Breast epithelium (tissue), 4 donors: Measurements from ENCODE around the gene CYREN. TPM values are rescaled to one million over a fixed set of nuclear protein-coding genes. Genes with fewer than 3 reads are reported as not detected.

ENCODE experiments used
- DNase-seq, 2 donors: peaks; one replicate each; pipeline ENCODE4 v3.0.0-alpha.2; 2019; ENCODE audit warnings: low spot score in 2 of 2
- H3K27ac ChIP-seq, 2 donors: fragments of 200-600 bp; sonication (generic) in 1 of 2; one replicate each; pipeline ENCODE4 v1.5.1; 2016 to 2019; ENCODE audit warnings: mild to moderate bottlenecking in 1 of 2
- H3K27me3 ChIP-seq, 2 donors: fragments of 200-600 bp; sonication (generic) in 1 of 2; one replicate each; pipeline versions ENCODE4 v1.5.1 to v1.6.0; 2017 to 2019; ENCODE audit warnings: control low read depth in 1 of 2, mild to moderate bottlenecking in 1 of 2
- H3K36me3 ChIP-seq: fragments of 200-600 bp; one replicate; pipeline ENCODE4 v1.5.1; 2019
- H3K4me1 ChIP-seq, 2 donors: fragments of 200-600 bp; sonication (generic); one replicate each; pipeline ENCODE4 v1.5.1; 2016 to 2019; ENCODE audit warnings: control low read depth in 1 of 2
- H3K4me3 ChIP-seq, 3 donors: fragments of 200-600 bp; sonication (generic); 1 replicate in 2 of 3; 2 replicates in 1 of 3; pipeline ENCODE4 v1.5.1; 2016 to 2019; ENCODE audit warnings: mild to moderate bottlenecking in 3 of 3, moderate library complexity in 2 of 3
- H3K9me3 ChIP-seq, 2 donors: fragments of 200-600 bp; sonication (generic) in 1 of 2; one replicate each; pipeline ENCODE4 v1.5.1; 2016 to 2019; ENCODE audit warnings: control low read depth in 1 of 2
- POLR2A ChIP-seq: fragments of 450-650 bp; IDR thresholded peaks from one replicate; pipeline ENCODE4 v1.6.1; 2016; ENCODE audit warnings: antibody characterized with exemption, mild to moderate bottlenecking, moderate library complexity
- POLR2AphosphoS5 ChIP-seq, 3 donors: sonication (generic); formaldehyde crosslinking; IDR thresholded peaks; one replicate each; pipeline ENCODE4 v1.6.1; 2017; ENCODE audit warnings: antibody characterized with exemption in 3 of 3
- intact Hi-C: fragments of 100-400 bp; cut with DNase I; formaldehyde crosslinking; loops from one replicate; pipeline ENCODE4 v1.15.1; 2023; ENCODE audit warnings: low total_unique reads
- total RNA-seq, 3 donors: library from RNA; depleted of rRNA; stranded (reverse); fragments of >200 nt; gene quantifications; one replicate each; pipeline ENCODE4 v1.1.0, GENCODE V29; 2016
- TF ChIP-seq, protein P1 (sequence below), 3 donors: fragments of 450-650 bp; IDR thresholded peaks; one replicate each; pipeline ENCODE4 v1.5.1; 2016 to 2017; ENCODE audit warnings: antibody characterized with exemption in 3 of 3, mild to moderate bottlenecking in 3 of 3, moderate library complexity in 3 of 3

The CYREN gene
- total RNA-seq, 3 donors from 2014 or later: 36.8 to 41.6 (median 41.6) TPM

DNA sequence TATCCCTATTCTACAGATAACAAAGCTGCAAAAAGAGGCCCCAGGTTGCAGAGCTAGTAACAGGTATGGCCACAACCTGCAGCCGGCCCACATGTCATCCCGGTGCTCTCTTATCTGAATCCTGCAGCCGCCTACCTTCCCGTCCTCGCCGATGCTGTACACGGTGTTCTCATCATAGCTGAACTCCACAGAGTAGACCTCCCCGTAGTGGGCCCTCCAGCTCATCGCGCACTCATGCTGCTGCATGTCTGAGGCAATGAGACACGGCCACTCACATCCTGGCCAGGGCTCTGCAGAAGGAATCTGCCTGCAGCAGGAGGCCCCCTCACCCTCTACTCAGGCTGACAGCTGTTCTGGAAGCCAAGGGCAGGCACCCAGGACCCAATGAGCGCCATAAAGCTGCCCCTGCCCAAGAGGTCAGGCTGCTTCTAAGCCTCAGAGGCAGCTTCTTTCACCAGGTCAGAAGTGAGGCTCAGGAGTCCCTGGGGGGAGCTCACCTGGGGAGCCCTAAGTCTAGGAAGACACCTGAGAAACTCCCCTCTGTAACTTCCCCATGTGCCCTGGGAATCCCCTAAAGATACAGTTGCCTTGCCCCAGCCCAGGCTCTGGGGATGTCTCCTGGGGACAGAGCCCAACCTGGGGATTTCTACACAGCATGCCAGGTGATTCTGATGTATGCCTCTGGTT lies 17.9 kb upstream of the CYREN start:
- no peak for TF ChIP-seq POLR2A
- TF ChIP-seq, protein P1, sequence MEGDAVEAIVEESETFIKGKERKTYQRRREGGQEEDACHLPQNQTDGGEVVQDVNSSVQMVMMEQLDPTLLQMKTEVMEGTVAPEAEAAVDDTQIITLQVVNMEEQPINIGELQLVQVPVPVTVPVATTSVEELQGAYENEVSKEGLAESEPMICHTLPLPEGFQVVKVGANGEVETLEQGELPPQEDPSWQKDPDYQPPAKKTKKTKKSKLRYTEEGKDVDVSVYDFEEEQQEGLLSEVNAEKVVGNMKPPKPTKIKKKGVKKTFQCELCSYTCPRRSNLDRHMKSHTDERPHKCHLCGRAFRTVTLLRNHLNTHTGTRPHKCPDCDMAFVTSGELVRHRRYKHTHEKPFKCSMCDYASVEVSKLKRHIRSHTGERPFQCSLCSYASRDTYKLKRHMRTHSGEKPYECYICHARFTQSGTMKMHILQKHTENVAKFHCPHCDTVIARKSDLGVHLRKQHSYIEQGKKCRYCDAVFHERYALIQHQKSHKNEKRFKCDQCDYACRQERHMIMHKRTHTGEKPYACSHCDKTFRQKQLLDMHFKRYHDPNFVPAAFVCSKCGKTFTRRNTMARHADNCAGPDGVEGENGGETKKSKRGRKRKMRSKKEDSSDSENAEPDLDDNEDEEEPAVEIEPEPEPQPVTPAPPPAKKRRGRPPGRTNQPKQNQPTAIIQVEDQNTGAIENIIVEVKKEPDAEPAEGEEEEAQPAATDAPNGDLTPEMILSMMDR (IDR thresholded peaks at IDR 0.05): no peak
- TF ChIP-seq POLR2AphosphoS5 (IDR thresholded peaks at IDR 0.05): no peak
- H3K36me3 ChIP-seq: peaks cover 16% of the 10 kb centered on the region
- no peak overlapping the region for H3K4me3 ChIP-seq
- no peaks in the 10 kb centered on the region for H3K27me3 ChIP-seq
- no peak overlapping the region for H3K27ac ChIP-seq
- H3K4me1 ChIP-seq: no peaks in the 10 kb centered on the region
- no peaks in the 10 kb centered on the region for H3K9me3 ChIP-seq
- intact Hi-C loops: no loop called here
- no peak for DNase-seq

GRCh38 chr7:135186841-135187253 lies 16.3 kb upstream of the CYREN start:
- intact Hi-C loops: no loop called here
- H3K9me3 ChIP-seq: peaks cover 10 to 12% of the 10 kb centered on the region in 2 donors
- H3K4me3 ChIP-seq: no peak overlapping the region
- TF ChIP-seq, protein P1 (IDR thresholded peaks at IDR 0.05): no peak
- TF ChIP-seq POLR2A: no peak
- TF ChIP-seq POLR2AphosphoS5 (IDR thresholded peaks at IDR 0.05): no peak
- no peaks in the 10 kb centered on the region for H3K27me3 ChIP-seq
- H3K27ac ChIP-seq: no peak overlapping the region
- no peaks in the 10 kb centered on the region for H3K4me1 ChIP-seq
- no peak for DNase-seq
- H3K36me3 ChIP-seq: peaks cover 21% of the 10 kb centered on the region

- no peak overlapping the region for H3K27ac ChIP-seq
- no peak for TF ChIP-seq POLR2A
- TF ChIP-seq, protein P1 (IDR thresholded peaks at IDR 0.05): no peak
- TF ChIP-seq POLR2AphosphoS5 (IDR thresholded peaks at IDR 0.05): no peak
- H3K9me3 ChIP-seq: peaks cover 17 to 18% of the 10 kb centered on the region in 2 donors
- H3K4me1 ChIP-seq: no peaks in the 10 kb centered on the region
- intact Hi-C loops: no loop called here
- no peaks in the 10 kb centered on the region for H3K27me3 ChIP-seq
- DNase-seq: no peak
- peaks cover 27% of the 10 kb centered on the region for H3K36me3 ChIP-seq
- no peak overlapping the region for H3K4me3 ChIP-seq
Observed at GRCh38 chr7:135186261-135186540, 15.7 kb upstream of the CYREN start.

DNA sequence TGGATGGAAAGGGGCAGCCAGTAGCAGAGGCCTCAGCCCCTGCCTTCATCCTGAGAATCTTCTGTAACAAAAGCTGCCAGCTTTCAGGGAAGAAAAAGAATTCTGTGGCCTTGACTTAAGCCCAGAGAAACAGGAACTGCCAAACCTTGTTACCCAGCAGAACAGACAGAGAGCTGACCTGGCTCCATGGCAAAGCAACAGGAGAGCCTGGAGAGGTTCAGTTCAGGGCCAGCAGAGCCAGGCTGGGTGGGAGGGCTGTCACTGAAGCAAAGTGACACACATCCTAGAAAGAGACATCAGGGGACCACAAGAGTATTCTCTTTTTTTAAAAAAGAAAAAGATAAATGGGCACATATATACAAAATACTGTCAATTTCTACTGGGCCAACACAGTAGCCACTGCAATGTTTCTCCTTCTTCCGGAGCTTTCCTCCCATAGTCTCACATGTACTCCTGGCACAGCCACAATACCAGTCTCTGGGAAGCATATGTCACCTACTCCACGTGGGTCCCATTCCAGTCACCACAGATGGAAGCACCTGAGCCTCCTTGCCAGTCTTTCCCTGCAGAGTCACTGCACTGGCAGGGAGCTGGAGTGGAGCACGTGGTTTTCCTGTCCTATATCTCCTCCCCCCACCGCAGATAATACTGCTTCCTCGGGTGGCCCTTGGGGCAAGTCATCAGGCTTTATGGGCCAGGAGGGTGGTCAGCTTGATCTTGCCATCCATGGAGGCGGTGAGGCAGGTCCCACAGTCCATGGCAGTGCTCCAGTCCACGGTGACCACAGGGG lies 15.2 kb upstream of the CYREN start:
- H3K9me3 ChIP-seq: peaks cover 21 to 23% of the 10 kb centered on the region in 2 donors
- no peaks in the 10 kb centered on the region for H3K4me1 ChIP-seq
- H3K27me3 ChIP-seq: no peaks in the 10 kb centered on the region
- H3K4me3 ChIP-seq: no peak overlapping the region
- H3K36me3 ChIP-seq: peaks cover 27% of the 10 kb centered on the region
- H3K27ac ChIP-seq: no peak overlapping the region
- no peak for TF ChIP-seq POLR2A
- TF ChIP-seq POLR2AphosphoS5 (IDR thresholded peaks at IDR 0.05): no peak
- TF ChIP-seq, protein P1 (IDR thresholded peaks at IDR 0.05): no peak
- intact Hi-C loops: no loop called here
- no peak for DNase-seq

GRCh38 chr7:135184254-135184841 lies 13.8 kb upstream of the CYREN start:
- intact Hi-C loops: no loop called here
- Histone ChIP-seq H3K4me3 (no peak overlapping the region), H3K27me3 (no peaks in the 10 kb centered on the region), H3K36me3 (peaks cover 27% of the 10 kb centered on the region), H3K4me1 (no peaks in the 10 kb centered on the region), H3K9me3 (peaks cover 21 to 29% of the 10 kb centered on the region in 2 donors), H3K27ac (no peak overlapping the region)
- TF ChIP-seq POLR2A (no peak), POLR2AphosphoS5 (IDR thresholded peaks at IDR 0.05) (no peak)
- TF ChIP-seq, protein P1 (IDR thresholded peaks at IDR 0.05): no peak
- no peak for DNase-seq
